Loucy (cell line): ENCODE data around the gene GRAMD4.

Experiments used
- H2AFZ ChIP-seq: fragments of 200-600 bp; sonication (generic); 2 replicates; pipeline ENCODE4 v1.6.0; 2016; ENCODE audit warnings: antibody characterized with exemption, mild to moderate bottlenecking, low read length, moderate library complexity
- H3F3A ChIP-seq: fragments of 200-600 bp; 2 replicates; pipeline ENCODE4 v1.6.0; 2016; ENCODE audit warnings: antibody characterized with exemption, low read depth, mild to moderate bottlenecking
- H3K27me3 ChIP-seq: fragments of 200-600 bp; sonication (generic); 2 replicates; pipeline ENCODE4 v1.6.1; 2014; ENCODE audit warnings: low read length, mild to moderate bottlenecking; ENCODE audit not compliant: insufficient read depth, poor library complexity, severe bottlenecking
- H3K36me3 ChIP-seq: fragments of 200-600 bp; sonication (generic); 2 replicates; pipeline ENCODE4 v1.6.1; 2016; ENCODE audit warnings: low read length; ENCODE audit not compliant: insufficient read depth
- H3K4me1 ChIP-seq: fragments of 200-600 bp; sonication (generic); 2 replicates; pipeline ENCODE4 v1.5.1; 2014; ENCODE audit warnings: low read length, mild to moderate bottlenecking; ENCODE audit not compliant: insufficient read depth, poor library complexity, severe bottlenecking
- H3K4me2 ChIP-seq: fragments of 200-600 bp; sonication (generic); 2 replicates; pipeline ENCODE4 v1.6.0; 2014; ENCODE audit warnings: antibody characterized with exemption, low read length, low read depth, mild to moderate bottlenecking; ENCODE audit not compliant: poor library complexity, severe bottlenecking
- H3K4me3 ChIP-seq: fragments of 200-600 bp; sonication (generic); 2 replicates; pipeline ENCODE4 v1.5.1; 2014; ENCODE audit warnings: low read length, mild to moderate bottlenecking, mixed read lengths; ENCODE audit not compliant: poor library complexity, severe bottlenecking
- H3K79me2 ChIP-seq: fragments of 200-600 bp; sonication (generic); 2 replicates; pipeline ENCODE4 v1.6.1; 2014; ENCODE audit warnings: low read length; ENCODE audit not compliant: insufficient read depth
- H3K9ac ChIP-seq: fragments of 200-600 bp; sonication (generic); 2 replicates; pipeline ENCODE4 v1.6.0; 2014; ENCODE audit warnings: mild to moderate bottlenecking, low read depth, low read length, moderate library complexity; ENCODE audit not compliant: poor library complexity, severe bottlenecking
- H3K9me2 ChIP-seq: fragments of 200-600 bp; sonication (generic); replicated peaks from 2 replicates; pipeline ENCODE4 v1.6.1; 2016; ENCODE audit warnings: low read depth, low read length, mixed read lengths
- H3K9me3 ChIP-seq: fragments of 200-600 bp; sonication (generic); 2 replicates; pipeline ENCODE4 v1.6.1; 2014; ENCODE audit warnings: mild to moderate bottlenecking, antibody characterized with exemption, low read length, low read depth; ENCODE audit not compliant: insufficient read depth
- H4K20me1 ChIP-seq: fragments of 200-600 bp; sonication (generic); 2 replicates; pipeline ENCODE4 v1.6.0; 2014; ENCODE audit warnings: antibody characterized with exemption, low read length, mild to moderate bottlenecking; ENCODE audit not compliant: insufficient read depth, poor library complexity, severe bottlenecking
- CTCF ChIP-seq: fragments of 200-600 bp; sonication (generic); conservative IDR thresholded peaks from 2 replicates; pipeline ENCODE4 v1.5.1; 2014; ENCODE audit warnings: mild to moderate bottlenecking, antibody characterized with exemption, low read length
- EZH2phosphoT487 ChIP-seq: fragments of 200-600 bp; IDR thresholded peaks from 2 replicates; pipeline ENCODE4 v1.6.1; 2018; ENCODE audit warnings: antibody characterized with exemption, mild to moderate bottlenecking, moderate library complexity, borderline replicate concordance

Gene GRAMD4

DNA sequence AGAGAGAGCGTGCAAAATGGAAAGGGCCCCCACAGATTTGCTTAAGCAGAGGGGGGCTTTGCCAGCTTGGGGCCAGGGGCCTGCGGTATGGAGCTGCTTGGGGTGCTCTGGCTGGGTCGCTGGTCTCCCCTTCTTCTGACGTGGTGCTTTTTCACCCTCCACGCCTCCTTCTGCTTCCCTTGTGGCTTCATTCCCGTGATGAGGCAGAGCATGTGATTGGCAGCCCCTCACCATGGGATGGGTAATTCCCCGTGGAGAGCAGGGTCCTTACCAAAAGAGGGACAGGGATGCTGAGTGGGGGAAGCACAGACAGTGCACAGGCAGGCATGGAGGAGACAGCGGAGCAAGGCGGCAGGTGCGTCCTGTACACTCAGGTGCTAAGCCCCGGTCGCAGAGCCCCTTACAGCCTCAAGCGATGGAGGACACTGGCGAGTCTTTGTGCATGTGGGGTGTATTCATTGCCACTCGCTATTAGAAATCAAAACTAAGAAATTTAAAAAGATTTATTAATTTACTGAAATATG is 19.9 kb upstream of the GRAMD4 start:
- Histone ChIP-seq H3K4me3 (no peak overlapping the region), H4K20me1 (no peaks in the 10 kb centered on the region), H3K4me1 (peaks cover 10% of the 10 kb centered on the region), H3K79me2 (peaks cover 8% of the 10 kb centered on the region; the same call in 1 of the 2 replicates), H3K9ac (no peak overlapping the region), H3K27me3 (no peaks in the 10 kb centered on the region), H3K9me3 (no peaks in the 10 kb centered on the region), H3F3A (no peaks in the 10 kb centered on the region), H2AFZ (no peak overlapping the region), H3K4me2 (no peak overlapping the region), H3K9me2 (no peaks in the 10 kb centered on the region), H3K36me3 (no peaks in the 10 kb centered on the region)
- TF ChIP-seq CTCF (no peak), EZH2phosphoT487 (no peak)

- peaks cover 10% of the 10 kb centered on the region for H3K4me1 ChIP-seq
- H3K9ac ChIP-seq, result no peak overlapping the region
- no peaks in the 10 kb centered on the region for H3K9me2 ChIP-seq
- no peaks in the 10 kb centered on the region for H3K36me3 ChIP-seq
- TF ChIP-seq CTCF (no peak), EZH2phosphoT487 (no peak)
- no peak overlapping the region for H2AFZ ChIP-seq
- no peaks in the 10 kb centered on the region for H4K20me1 ChIP-seq
- peaks cover 8% of the 10 kb centered on the region; the same call in 1 of the 2 replicates for H3K79me2 ChIP-seq
- H3K9me3 ChIP-seq, result no peaks in the 10 kb centered on the region
- no peak overlapping the region for H3K4me2 ChIP-seq
- H3F3A ChIP-seq, result no peaks in the 10 kb centered on the region
- H3K4me3 ChIP-seq, result no peak overlapping the region
- no peaks in the 10 kb centered on the region for H3K27me3 ChIP-seq
Observed at GRCh38 chr22:46602025-46602424, 18.2 kb upstream of the GRAMD4 start.

DNA sequence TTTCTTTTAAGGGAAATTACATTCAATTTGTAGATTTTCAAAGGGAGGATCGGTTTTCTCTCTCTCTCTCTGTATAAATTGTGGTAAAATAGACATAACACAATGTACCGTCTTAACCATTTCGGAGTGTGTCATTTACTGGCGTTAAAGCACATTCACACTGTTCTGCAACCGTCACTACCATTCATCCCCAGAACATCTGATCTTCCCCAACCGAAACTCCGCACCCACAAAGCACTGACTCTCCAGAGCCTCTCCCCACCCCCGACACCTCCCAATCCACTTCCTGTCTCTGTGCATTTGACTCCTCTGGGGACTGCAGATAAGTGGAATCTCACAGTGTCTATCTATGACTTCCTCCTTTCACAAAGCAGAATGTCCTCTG is 15.9 kb upstream of the GRAMD4 start:
- peak overlapping the region; percentile 30 for H3K4me3 ChIP-seq
- H3K79me2 ChIP-seq, result peaks cover 12% of the 10 kb centered on the region; the same call in 1 of the 2 replicates
- no peaks in the 10 kb centered on the region for H3K27me3 ChIP-seq
- no peaks in the 10 kb centered on the region for H3K36me3 ChIP-seq
- H3F3A ChIP-seq, result no peaks in the 10 kb centered on the region
- H3K4me1 ChIP-seq, result peaks cover 10% of the 10 kb centered on the region
- H3K9ac ChIP-seq, result peak overlapping the region; percentile 58
- H4K20me1 ChIP-seq, result peaks cover 4% of the 10 kb centered on the region
- TF ChIP-seq CTCF, result no peak
- no peak for TF ChIP-seq EZH2phosphoT487
- H3K9me2 ChIP-seq, result no peaks in the 10 kb centered on the region
- peak overlapping the region; percentile 64 for H3K4me2 ChIP-seq
- no peaks in the 10 kb centered on the region for H3K9me3 ChIP-seq
- no peak overlapping the region for H2AFZ ChIP-seq
